NCI-H345 treated with DMSO at 0.1 percent for 48 hours (cell line): ENCODE results near the gene TNFAIP3.

Experiments
- DNase-seq: peaks from one replicate; lab custom pipeline; 2025; ENCODE audit not compliant: unreplicated experiment; lab: John Stamatoyannopoulos, UW

Gene TNFAIP3

DNA sequence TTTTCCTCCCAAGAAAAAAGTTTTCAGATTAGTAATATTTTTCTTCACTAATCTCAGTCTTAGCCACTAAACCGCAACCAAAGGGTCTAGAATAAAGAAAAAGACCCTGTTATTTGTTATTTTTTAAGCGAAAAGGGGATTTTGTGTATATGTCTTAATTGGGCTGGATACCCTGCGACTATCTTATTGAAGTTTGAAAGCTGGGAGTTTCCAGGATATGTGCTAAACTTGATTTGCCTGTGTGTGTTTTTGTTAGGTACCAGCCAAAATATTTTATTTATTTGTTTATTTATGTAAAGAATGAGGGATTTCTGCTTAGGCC lies 52.4 kb downstream of the TNFAIP3 start:
- DNase-seq = no peak

DNA sequence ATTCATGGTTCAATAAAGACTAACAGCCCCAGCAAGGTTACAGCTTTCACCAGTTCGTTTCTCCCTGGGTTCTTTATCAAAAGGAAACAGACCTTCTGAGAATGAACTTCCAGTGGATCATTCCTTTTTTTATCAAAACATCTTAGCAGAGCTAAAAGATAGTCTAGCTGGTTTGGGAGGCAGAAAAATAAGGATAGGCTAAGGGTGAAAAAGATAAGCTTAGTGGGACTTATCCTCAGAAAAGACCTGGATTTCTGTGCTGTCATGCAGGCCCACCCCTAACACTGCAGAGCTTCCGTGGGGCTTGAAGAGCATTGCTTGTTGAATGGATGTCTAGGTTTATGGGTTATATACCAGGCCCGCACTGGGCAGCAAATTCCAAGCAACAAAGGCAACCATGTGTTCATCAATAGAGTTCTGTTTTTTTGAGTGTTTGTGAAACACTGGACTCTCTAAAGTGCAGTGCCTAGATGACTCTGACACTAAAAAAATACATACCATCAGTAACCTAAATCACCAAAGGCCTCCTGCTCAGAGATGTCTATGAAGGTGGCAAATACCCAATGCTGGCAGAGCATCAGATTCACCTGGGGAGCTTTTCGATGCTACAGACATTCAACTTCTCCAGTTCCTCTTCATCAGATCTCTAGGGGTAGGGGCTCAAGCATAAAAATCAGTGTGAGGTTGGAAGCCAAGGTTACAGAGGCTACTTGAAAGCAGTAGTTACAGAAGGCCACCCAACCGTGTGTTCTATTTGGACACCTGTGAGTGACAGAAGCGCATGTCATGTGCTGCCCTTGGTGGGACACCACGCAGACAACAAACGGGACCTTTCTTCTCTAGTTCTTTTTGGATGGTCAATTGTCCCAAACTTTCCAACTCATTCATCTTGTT lies 53.0 kb downstream of the TNFAIP3 start:
- DNase-seq = no peak

DNA sequence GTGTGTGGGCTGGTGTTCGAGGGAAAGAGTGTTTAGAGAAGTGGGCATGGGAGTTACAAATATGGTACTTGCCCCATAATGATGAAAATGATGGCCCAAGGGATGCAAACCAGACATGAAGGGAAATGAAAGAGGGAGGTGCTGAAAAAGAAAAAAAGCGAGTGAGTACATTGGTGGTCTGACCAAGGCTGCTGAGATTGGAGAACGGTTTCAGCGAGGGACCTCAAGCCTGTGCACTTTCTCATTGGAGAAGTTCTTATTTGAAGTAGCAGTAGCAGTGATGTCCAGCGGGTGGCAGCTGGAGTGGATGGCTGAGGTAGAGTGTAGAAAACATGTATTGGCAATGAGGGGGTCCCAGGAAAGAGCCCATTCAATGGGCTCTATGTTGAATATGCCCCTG lies 54.8 kb downstream of the TNFAIP3 start:
- no peak for DNase-seq

DNA sequence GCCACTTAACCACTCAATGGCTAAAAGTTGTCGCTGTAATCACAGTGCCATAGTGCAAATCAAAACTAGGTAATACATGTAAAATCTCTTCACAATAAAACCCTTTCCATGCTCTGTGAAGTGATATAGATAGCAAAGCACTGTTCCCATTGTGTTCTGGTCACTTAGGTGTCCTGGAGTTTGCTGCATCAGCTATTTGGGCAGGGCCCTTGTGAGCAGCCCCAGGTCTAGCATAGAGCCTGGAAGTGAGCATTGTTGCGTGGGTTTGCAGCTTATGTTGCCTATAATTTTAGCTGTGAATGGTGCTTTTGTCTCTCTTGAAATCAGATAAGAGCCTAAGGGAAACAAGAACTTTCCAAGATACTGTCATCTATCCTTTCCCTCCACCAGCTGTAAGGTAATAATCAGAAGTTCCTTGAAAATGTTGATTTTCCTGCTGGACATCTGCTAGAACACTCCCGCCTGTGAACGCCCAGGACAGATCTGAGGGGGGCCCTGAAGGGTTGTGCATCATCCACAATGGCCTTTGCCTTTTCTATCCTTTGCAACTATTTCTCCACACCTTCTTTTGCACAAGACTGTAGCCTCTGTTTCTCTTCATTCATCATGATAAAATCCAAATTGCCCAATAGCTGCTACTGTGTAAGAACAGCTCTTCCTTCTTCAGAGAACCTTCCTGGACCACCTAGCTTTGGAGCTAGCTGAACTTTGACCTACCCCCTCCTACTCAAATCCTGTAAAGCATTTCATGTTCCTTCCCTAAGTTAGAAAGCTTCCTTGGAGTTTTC lies 57.0 kb downstream of the TNFAIP3 start:
- no peak for DNase-seq

DNA sequence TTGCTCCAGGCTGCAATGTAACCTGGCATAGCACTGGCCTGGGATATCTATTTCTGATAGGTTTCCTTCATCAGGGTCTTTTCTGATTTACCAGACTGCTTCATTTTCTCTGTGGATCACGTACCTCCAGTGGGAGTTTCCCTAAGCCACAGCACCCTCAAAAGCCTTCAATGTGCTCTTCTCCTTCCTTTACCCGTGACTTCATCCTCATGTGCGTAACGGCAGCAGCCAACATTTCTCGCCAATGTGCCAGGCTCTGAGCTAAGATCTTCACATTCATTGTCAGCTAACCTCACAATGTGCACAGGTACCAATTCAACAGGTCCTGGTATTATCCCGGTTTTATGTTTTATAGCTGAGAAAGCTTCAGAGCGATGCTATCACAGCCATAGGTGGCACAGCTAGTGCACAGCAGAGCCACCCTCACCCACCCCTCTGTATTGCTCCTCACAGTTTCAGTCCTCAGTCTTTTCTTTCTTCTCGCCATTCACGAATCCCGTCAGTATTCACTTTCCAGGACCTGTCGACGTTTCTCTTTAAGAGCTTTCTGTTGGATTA lies 58.2 kb downstream of the TNFAIP3 start:
- no peak for DNase-seq

DNA sequence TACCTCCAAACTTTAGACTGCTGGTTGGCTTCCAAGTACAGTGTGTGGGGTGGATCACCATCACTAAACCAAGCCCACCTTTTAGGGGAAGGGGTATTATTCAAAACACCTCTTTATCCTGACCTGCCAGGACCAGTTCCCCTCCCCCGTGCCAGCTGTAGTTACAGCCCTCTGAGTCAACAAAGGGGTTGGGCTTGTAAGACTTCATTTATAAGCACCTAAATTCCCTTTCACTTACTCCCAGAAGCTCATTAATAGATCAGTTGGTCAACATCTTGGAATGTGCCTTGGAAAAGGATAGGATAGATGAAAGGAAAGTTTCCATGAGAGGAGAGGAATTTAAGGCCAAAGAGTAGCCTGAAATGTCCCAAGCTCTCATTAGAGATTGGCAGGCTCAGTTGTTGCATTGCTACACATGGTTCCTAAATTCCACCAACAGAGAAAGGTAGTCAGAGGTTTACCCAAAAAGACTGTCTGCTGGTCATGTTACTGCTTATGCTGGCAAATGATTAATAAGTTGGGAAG lies 59.2 kb downstream of the TNFAIP3 start:
- no peak for DNase-seq

DNA sequence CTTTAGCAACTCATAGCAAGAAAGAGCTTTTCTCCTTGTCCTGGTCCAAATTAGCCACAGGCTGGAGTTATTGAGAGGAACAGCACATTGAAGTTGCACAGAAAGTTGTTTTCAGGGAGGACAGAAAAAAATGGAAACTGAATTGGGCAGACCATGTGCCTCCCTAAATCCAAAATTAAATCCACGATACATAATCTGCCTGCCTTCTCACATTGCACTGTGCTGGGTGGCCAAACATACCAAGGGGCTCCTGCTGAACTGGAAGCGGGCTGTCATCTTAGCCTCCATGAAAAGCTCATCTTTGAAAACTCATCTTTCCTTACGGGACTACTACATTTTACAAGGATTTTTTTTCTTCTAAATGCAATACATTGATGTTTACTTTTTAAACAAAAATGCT lies 59.9 kb downstream of the TNFAIP3 start:
- no peak for DNase-seq

DNA sequence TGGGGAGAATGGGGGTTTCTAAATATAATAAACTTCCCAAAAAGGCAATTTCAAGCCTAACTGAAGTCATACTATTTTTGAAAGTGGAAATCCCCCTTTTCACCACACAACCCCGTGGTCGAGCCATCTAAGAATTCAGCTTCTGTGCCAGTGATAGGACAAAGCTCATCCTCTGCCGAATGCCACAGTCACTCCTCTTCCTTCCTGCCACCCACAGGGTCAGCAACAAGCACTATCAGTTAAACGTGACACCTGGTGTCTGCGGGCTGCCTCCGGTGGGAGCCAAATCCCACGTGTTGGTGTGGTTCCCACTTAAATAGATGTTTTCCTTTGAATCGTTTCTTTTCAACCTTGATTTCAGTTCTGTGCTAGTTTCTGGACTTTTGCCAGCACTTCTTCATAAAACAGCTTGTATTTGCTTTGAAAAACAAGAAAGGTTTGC lies 60.7 kb downstream of the TNFAIP3 start:
- DNase-seq = no peak

DNA sequence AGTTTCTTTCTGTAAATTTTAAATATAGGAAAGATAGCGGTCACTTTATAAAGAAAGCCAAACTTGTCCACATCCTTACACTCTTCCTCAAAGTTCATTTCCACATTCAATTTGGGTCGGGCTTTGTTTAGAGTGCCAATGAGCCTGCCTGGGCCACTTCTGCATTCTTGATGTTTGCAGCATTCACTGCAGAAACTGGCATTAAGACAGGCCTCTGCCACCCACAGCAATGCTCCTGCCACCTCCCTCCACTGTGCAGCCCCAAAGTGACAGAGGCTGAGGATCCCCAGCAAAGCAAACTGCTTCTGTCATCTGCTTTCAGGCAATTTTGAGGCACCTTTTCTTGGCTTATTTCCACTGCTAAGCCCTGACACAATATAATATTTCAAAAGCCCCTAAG lies 61.2 kb downstream of the TNFAIP3 start:
- no peak for DNase-seq

DNA sequence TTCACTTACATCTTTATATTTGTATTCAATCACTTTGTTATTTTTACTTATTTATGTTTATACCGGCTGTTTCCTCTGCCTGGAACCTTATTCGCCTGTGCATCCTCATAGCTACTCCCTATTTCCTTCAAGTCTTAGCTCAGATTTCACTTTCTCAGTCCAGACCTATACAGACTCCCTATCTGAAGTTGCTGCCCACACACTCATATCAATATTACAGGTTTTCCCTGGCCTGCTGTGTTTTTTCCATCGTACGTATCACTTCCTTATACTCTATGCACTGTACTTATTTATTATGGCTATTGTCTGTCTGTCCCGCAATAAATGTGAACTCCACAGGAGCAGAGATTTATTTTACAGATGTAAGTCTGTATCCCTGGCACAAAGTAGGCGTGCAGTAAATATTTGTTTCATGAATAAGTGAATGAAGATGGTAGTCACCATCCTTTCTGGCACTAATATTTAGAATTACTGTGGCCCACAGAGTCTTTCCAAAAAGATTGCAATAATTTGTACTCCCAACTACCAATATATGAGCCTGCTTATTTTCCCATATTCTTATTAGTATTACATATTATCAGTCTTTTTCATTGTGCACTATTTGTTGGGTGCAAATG lies 64.9 kb downstream of the TNFAIP3 start:
- DNase-seq = no peak
